Brain microvascular endothelial cell (primary cell): ENCODE results near the gene CARMIL1.

ENCODE experiments used
- DNase-seq: peaks from one replicate; pipeline ENCODE4 v3.0.0-alpha.2; 2020
- H3K27ac ChIP-seq: fragments of 250-450 bp; sonication (Bioruptor Pico); 2 replicates; pipeline ENCODE4 v1.5.1; 2020; ENCODE audit warnings: mild to moderate bottlenecking, moderate library complexity
- H3K27me3 ChIP-seq: fragments of 250-450 bp; sonication (Bioruptor Pico); replicated peaks from 2 replicates; pipeline ENCODE4 v1.5.1; 2020; ENCODE audit warnings: mild to moderate bottlenecking
- H3K36me3 ChIP-seq: fragments of 250-450 bp; sonication (Bioruptor Pico); replicated peaks from 2 replicates; pipeline ENCODE4 v1.5.1; 2020; ENCODE audit warnings: mild to moderate bottlenecking
- H3K4me3 ChIP-seq: 2 replicates; pipeline ENCODE4 v1.5.1; 2011; ENCODE audit warnings: low read depth, mild to moderate bottlenecking, control low read depth, low read length, moderate library complexity
- in situ Hi-C: cut with HindIII; loops from 2 replicates; pipeline ENCODE4 v1.10.0; 2017; ENCODE audit warnings: low sequenced_read_pairs, low pct_ligation_motif_present
- TF ChIP-seq, protein P1 (sequence below): IDR thresholded peaks from 2 replicates; pipeline ENCODE4 v1.5.1; 2011; ENCODE audit warnings: low read depth, mild to moderate bottlenecking, moderate library complexity, low read length, control low read depth, inconsistent platforms; ENCODE audit errors: missing control alignments

CARMIL1 gene

DNA sequence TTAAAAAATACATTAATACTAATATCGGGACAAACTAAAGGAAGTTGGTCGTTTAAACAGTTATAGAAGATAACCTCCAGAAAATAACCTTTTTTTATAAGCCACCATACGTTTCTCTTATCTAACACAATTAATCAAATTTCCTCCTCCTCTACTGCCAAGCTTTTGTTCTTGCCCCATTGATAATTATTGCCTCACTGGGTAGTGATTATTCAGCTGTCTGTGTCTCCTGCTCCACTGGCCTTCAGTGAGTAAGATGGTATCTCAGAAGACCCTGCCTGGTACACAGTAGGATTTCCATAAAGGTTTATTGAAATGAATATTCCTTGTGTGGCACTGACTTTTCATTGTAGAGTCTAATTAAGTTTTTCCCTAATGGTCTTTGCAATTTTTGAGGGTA, 207.4 kb downstream of the CARMIL1 start:
- TF ChIP-seq, protein P1, sequence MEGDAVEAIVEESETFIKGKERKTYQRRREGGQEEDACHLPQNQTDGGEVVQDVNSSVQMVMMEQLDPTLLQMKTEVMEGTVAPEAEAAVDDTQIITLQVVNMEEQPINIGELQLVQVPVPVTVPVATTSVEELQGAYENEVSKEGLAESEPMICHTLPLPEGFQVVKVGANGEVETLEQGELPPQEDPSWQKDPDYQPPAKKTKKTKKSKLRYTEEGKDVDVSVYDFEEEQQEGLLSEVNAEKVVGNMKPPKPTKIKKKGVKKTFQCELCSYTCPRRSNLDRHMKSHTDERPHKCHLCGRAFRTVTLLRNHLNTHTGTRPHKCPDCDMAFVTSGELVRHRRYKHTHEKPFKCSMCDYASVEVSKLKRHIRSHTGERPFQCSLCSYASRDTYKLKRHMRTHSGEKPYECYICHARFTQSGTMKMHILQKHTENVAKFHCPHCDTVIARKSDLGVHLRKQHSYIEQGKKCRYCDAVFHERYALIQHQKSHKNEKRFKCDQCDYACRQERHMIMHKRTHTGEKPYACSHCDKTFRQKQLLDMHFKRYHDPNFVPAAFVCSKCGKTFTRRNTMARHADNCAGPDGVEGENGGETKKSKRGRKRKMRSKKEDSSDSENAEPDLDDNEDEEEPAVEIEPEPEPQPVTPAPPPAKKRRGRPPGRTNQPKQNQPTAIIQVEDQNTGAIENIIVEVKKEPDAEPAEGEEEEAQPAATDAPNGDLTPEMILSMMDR: no peak
- in situ Hi-C loops: no loop called here
- no peak for DNase-seq
- Histone ChIP-seq H3K27ac (no peak overlapping the region), H3K27me3 (no peaks in the 10 kb centered on the region), H3K36me3 (no peaks in the 10 kb centered on the region), H3K4me3 (no peak overlapping the region)

GRCh38 chr6:25487012-25487411, 207.8 kb downstream of the CARMIL1 start:
- H3K4me3 ChIP-seq: no peak overlapping the region
- no peak overlapping the region for H3K27ac ChIP-seq
- no peak for DNase-seq
- H3K27me3 ChIP-seq: no peaks in the 10 kb centered on the region
- H3K36me3 ChIP-seq: no peaks in the 10 kb centered on the region
- in situ Hi-C loops: no loop called here
- TF ChIP-seq, protein P1: no peak

DNA sequence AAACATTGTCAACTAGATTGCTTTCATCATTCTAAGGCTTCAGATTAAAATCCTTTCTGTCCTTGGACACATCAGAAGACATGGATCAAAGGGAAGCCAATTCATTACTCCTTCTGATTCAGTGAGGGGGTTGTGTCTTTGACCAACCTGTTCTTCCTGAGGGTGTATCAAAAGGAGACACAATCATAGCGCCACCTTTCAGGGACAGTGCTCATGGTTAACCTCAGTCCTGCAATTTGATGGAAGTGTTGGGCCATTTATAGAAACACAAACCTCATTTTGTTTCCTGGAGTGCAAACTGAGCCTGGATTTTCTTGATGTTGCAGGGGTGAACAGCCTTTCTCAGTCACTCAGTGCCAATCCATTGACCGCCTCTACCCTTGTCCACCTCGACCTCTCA, 209.0 kb downstream of the CARMIL1 start:
- Histone ChIP-seq H3K27ac (no peak overlapping the region), H3K4me3 (no peak overlapping the region), H3K27me3 (no peaks in the 10 kb centered on the region), H3K36me3 (no peaks in the 10 kb centered on the region)
- in situ Hi-C loops: no loop called here
- no peak for DNase-seq
- TF ChIP-seq, protein P1: no peak

GRCh38 chr6:25489399-25489798, 210.2 kb downstream of the CARMIL1 start:
- no peak for DNase-seq
- TF ChIP-seq, protein P1: no peak
- H3K27me3 ChIP-seq: no peaks in the 10 kb centered on the region
- no peak overlapping the region for H3K27ac ChIP-seq
- no peaks in the 10 kb centered on the region for H3K36me3 ChIP-seq
- in situ Hi-C loops: no loop called here
- H3K4me3 ChIP-seq: no peak overlapping the region

- H3K27me3 ChIP-seq: no peaks in the 10 kb centered on the region
- TF ChIP-seq, protein P1: peak; percentile 93
- in situ Hi-C loops: no loop called here
- H3K36me3 ChIP-seq: no peaks in the 10 kb centered on the region
- H3K4me3 ChIP-seq: no peak overlapping the region
- no peak overlapping the region for H3K27ac ChIP-seq
- peak; percentile 68 for DNase-seq
Observed at GRCh38 chr6:25490018-25490801, 211.0 kb downstream of the CARMIL1 start.

DNA sequence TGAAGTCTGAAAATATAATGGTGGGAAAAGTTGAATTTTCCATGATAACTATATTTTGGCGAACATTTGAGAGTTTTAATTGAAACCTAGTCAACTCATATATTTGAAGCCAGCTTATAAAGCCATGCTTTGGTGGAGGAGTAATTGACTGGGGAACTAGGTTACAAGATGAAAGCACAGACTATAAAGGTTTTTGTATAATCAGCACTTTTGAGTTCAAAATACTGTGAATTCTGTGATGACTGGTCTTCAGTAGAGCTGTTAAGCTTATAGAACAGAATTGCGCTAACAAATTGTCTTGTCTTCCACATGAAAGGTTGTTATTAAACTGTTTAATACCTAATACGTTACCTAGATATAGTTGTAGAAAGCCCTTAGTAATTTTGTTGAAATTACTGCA, 213.8 kb downstream of the CARMIL1 start:
- TF ChIP-seq, protein P1: no peak
- H3K27ac ChIP-seq: no peak overlapping the region
- H3K27me3 ChIP-seq: no peaks in the 10 kb centered on the region
- no peaks in the 10 kb centered on the region for H3K36me3 ChIP-seq
- H3K4me3 ChIP-seq: no peak overlapping the region
- in situ Hi-C loops: no loop called here
- no peak for DNase-seq
